ENCODE results near the gene SGSM2. TPM values are rescaled to one million over a fixed set of nuclear protein-coding genes. Genes with fewer than 3 reads are reported as not detected.

The SGSM2 gene
- total RNA-seq, 6 experiments from 2014 or later, result 22.4 to 28.2 (median 26.1) TPM

GRCh38 chr17:2337544-2338314, 428 bp downstream of the SGSM2 start:
- Mint-ChIP-seq H3K4me1 (ENCODE audit: low read depth) (peaks cover 30% of the 10 kb centered on the region), H3K27me3 (ENCODE audit: insufficient read depth) (peaks cover 2% of the 10 kb centered on the region; the same call in 1 of the 2 replicates), H3K4me3 (peak overlapping the region; percentile 99), H3K36me3 (ENCODE audit: low read depth) (peaks cover 18% of the 10 kb centered on the region), H3K27ac (peak overlapping the region; percentile 59), H3K9me3 (no peaks in the 10 kb centered on the region)
- no peak for TF ChIP-seq CTCF (IDR thresholded peaks at IDR 0.05)
- peak; percentile 14 for DNase-seq

- no peak for DNase-seq
- H3K27me3 Mint-ChIP-seq (ENCODE audit: insufficient read depth), result peaks cover 2% of the 10 kb centered on the region; the same call in 1 of the 2 replicates
- no peak for TF ChIP-seq CTCF (IDR thresholded peaks at IDR 0.05)
- H3K4me3 Mint-ChIP-seq, result peak overlapping the region; percentile 86
- peaks cover 30% of the 10 kb centered on the region for H3K4me1 Mint-ChIP-seq (ENCODE audit: low read depth)
- H3K27ac Mint-ChIP-seq, result peak overlapping the region; percentile 59
- no peaks in the 10 kb centered on the region for H3K9me3 Mint-ChIP-seq
- peaks cover 18% of the 10 kb centered on the region for H3K36me3 Mint-ChIP-seq (ENCODE audit: low read depth)
These were observed 985 bp downstream of the SGSM2 start for GRCh38 chr17:2338315-2338657.

DNA sequence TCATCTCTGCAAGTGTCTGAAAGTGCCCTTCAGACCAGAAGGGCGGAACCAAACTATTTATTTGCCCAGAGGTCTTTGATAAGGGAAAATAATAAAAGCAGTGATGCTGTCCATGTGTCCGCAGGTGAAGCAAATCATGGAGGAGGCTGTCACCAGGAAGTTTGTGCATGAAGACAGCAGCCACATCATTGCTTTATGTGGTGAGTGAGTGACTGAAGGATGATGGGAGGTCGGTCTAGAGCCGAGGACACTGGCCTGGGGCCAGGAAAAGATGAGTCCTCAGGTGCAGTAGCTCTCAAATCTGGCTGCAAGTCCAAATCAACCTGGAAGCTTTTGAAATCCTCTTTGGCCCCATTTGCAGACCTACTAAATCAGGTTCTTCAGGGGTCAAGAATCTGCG, 6.1 kb downstream of the SGSM2 start:
- no peak for TF ChIP-seq CTCF (IDR thresholded peaks at IDR 0.05)
- DNase-seq, result no peak
- Mint-ChIP-seq H3K4me1 (ENCODE audit: low read depth) (peaks cover 14% of the 10 kb centered on the region), H3K27ac (no peak overlapping the region), H3K4me3 (no peak overlapping the region), H3K36me3 (ENCODE audit: low read depth) (peaks cover 5% of the 10 kb centered on the region; the same call in 1 of the 2 replicates), H3K27me3 (ENCODE audit: insufficient read depth) (peaks cover 2% of the 10 kb centered on the region; the same call in 1 of the 2 replicates), H3K9me3 (no peaks in the 10 kb centered on the region)

DNA sequence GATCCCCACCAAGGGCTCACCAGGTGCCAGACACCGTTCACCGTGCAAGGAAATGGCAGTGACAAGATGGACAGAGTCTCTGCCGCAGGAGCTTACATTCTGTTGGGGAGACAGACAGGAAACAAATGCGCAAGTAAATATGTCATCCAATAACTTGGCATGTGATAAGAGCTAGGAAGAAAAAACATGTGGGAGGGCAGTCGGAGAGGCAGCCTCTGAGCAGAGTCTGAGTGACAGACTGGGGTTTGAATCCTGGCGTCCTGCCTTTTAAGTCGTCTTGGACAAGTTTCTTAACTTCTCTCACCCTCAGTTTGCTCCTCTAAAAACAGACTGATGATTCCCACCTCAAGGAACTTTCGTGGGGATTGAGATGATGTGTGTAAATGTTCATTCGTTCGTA, 7.2 kb downstream of the SGSM2 start:
- no peaks in the 10 kb centered on the region for H3K9me3 Mint-ChIP-seq
- peaks cover 5% of the 10 kb centered on the region; the same call in 1 of the 2 replicates for H3K36me3 Mint-ChIP-seq (ENCODE audit: low read depth)
- no peak overlapping the region for H3K27ac Mint-ChIP-seq
- H3K27me3 Mint-ChIP-seq (ENCODE audit: insufficient read depth), result peaks cover 2% of the 10 kb centered on the region; the same call in 1 of the 2 replicates
- H3K4me3 Mint-ChIP-seq, result no peak overlapping the region
- DNase-seq, result no peak
- peaks cover 14% of the 10 kb centered on the region for H3K4me1 Mint-ChIP-seq (ENCODE audit: low read depth)
- no peak for TF ChIP-seq CTCF (IDR thresholded peaks at IDR 0.05)

DNA sequence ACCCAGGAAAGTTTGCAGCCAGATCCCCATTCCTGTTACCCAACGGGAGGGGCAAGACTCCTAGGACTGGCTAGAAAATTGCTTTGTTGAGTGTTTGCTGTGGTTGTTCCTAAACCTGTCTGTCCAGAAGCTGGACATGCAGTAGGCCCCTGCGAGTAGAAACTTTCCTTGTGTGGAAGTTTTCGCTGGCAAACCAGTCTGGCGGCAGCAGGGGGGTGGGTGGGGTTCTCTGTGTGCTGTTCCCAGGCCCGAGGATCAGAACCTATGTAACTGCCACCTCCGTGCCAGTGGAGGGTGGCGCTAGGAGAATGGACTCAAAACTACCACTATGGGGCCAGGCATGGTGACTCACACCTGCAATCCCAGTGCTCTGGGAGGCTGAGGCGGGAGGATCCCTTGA, 9.2 kb downstream of the SGSM2 start:
- Mint-ChIP-seq H3K27ac (no peak overlapping the region), H3K4me1 (ENCODE audit: low read depth) (peaks cover 14% of the 10 kb centered on the region), H3K27me3 (ENCODE audit: insufficient read depth) (peaks cover 2% of the 10 kb centered on the region; the same call in 1 of the 2 replicates), H3K36me3 (ENCODE audit: low read depth) (peaks cover 5% of the 10 kb centered on the region; the same call in 1 of the 2 replicates), H3K9me3 (no peaks in the 10 kb centered on the region), H3K4me3 (no peak overlapping the region)
- no peak for DNase-seq
- TF ChIP-seq CTCF (IDR thresholded peaks at IDR 0.05), result no peak
